Motor neuron (in vitro differentiated cells): ENCODE measurements around the gene CATSPER3. TPM values are rescaled to one million over a fixed set of nuclear protein-coding genes. Genes with fewer than 3 reads are reported as not detected.
"Not testable (repeated sequence)": the region's sequence is repeated elsewhere in the genome, so short reads cannot be mapped to it uniquely, and the experiment has no call there.

Experiments used
- ATAC-seq, 8 experiments: fragments of 200-7000 bp; cut with Tn5 transposase; replicated peaks in 6 of 8; 2 replicates each; pipeline ENCODE4 v1.8.0; 2021; ENCODE audit warnings: mild to moderate bottlenecking in 8 of 8, moderate library complexity in 8 of 8
- H3K27ac ChIP-seq, 2 donors: fragments of 250-450 bp; sonication (Bioruptor Pico); 2 replicates each; pipeline ENCODE4 v1.9.0; 2021; ENCODE audit warnings: antibody characterized with exemption in 2 of 2, mild to moderate bottlenecking in 2 of 2, moderate library complexity in 1 of 2
- H3K4me1 ChIP-seq, 2 donors: fragments of 250-450 bp; sonication (Bioruptor Pico); replicated peaks in 1 of 2; 2 replicates each; pipeline ENCODE4 v1.6.1; 2021; ENCODE audit warnings: antibody characterized with exemption in 2 of 2, mild to moderate bottlenecking in 2 of 2, moderate library complexity in 1 of 2
- H3K4me3 ChIP-seq, 5 donors: fragments of 250-450 bp; sonication (Bioruptor Pico); 2 replicates each; pipeline ENCODE4 v1.9.0; 2021; ENCODE audit warnings: antibody characterized with exemption in 5 of 5, mild to moderate bottlenecking in 5 of 5, moderate library complexity in 4 of 5
- WGBS, 10 experiments: fragments of 450-650 bp; shearing (Covaris generic); methylation state at CpG; one replicate each; pipeline ENCODE4 v1.0.0; 2022; 5-methylcytosine and 5-hydroxymethylcytosine counted together
- in situ Hi-C, 9 experiments: fragments of 400-800 bp; cut with MboI; loops; one replicate each; pipeline ENCODE4 v1.15.0; 2021; ENCODE audit warnings: low sequenced_read_pairs in 9 of 9, low pct_unique_long_range_greater_than_20kb in 2 of 9; ENCODE audit not compliant: unreplicated experiment in 9 of 9
- total RNA-seq, 8 experiments: library from RNA; unstranded; fragments of 300-600 nt; gene quantifications; 2 replicates each; pipeline versions ENCODE4 v1.2.3 to v1.2.4, GENCODE V29; 2022

Gene CATSPER3
- total RNA-seq, 8 experiments from 2014 or later: 0.21 to 0.67 (median 0.32) TPM; not detected in 1

DNA sequence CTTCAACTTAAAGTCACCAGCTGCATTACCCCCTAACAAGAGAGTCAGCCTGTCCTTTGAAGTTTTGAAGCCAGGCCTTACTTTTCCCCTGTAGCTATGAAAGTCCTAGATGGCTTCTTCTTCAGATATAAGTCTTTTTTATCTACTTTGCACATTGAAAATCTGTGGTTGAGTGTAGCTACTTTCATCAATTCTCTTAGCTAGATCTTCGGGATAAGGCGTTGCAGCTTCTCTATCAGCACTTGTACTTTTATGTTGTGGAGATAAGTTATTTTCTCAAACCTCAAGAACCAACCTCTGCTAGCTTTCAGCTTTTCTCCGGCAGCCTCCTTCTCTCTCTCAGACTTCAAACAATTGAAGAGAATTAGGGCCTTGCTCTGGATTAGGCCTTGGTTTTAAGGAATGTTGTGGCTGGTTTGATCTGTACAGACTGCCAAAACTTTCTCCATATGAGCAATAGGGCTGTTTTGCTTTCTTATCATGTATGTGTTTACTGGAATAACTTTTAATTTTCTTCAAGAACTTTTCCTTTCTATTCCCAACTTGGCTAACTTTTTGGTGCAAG is 21.6 kb downstream of the CATSPER3 start:
- in situ Hi-C loops: no loop called here
- H3K27ac ChIP-seq: no peak overlapping the region
- no peak overlapping the region for H3K4me3 ChIP-seq
- no peak for ATAC-seq
- no peaks in the 10 kb centered on the region for H3K4me1 ChIP-seq
- WGBS, 10 experiments: 41 to 100% (median 87%) methylated on average over 1 to 3 of the region's 3 CpGs

- in situ Hi-C loops, H3K27ac ChIP-seq, H3K4me1 ChIP-seq, ATAC-seq, H3K4me3 ChIP-seq: not testable (repeated sequence)
- WGBS, 10 experiments: 17 to 62% (median 41%) methylated on average over 1 to 4 of the region's 5 CpGs; no CpG with 5 or more reads in 3 of the 10 experiments
Observed at GRCh38 chr5:134990183-134990582, 22.5 kb downstream of the CATSPER3 start.

- WGBS, 10 experiments: 7 to 90% (median 82%) methylated on average over 1 to 5 of the region's 5 CpGs; no CpG with 5 or more reads in 2 of the 10 experiments
- no peak overlapping the region for H3K27ac ChIP-seq
- in situ Hi-C loops: no loop called here
- H3K4me1 ChIP-seq: no peaks in the 10 kb centered on the region
- ATAC-seq: no peak
- no peak overlapping the region for H3K4me3 ChIP-seq
Observed at GRCh38 chr5:134992148-134992547, 24.4 kb downstream of the CATSPER3 start.

DNA sequence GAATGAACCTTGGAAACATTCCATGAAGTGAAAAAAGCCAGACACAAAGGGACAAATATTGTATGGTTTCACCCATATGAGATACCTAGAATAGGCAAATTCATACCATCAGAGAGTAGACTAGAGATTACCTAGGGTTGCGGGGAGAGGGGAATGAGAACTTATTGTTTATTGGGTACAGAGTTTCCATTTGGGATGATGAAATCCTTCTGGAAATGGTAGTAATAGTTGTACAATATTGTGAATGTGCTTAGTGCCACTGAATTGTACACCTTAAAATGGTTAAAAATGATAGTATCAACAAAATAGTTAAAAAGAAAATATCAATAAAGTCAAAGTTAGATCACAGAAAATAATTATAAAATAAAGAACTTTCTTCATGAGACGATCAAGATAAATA is 25.5 kb downstream of the CATSPER3 start:
- 72 to 98% (median 91%) methylated on average over 1 to 2 of the region's 2 CpGs for WGBS, 10 experiments
- no peak overlapping the region for H3K27ac ChIP-seq
- ATAC-seq: no peak
- H3K4me3 ChIP-seq: no peak overlapping the region
- no peaks in the 10 kb centered on the region for H3K4me1 ChIP-seq
- in situ Hi-C loops: no loop called here

GRCh38 chr5:134994560-134995156 is 27.0 kb downstream of the CATSPER3 start:
- in situ Hi-C loops: no loop called here
- 60 to 95% (median 81%) methylated on average over 2 of the region's 2 CpGs; no CpG with 5 or more reads in 3 of the 10 experiments for WGBS, 10 experiments
- H3K4me3 ChIP-seq: no peak overlapping the region
- no peaks in the 10 kb centered on the region for H3K4me1 ChIP-seq
- no peak overlapping the region for H3K27ac ChIP-seq
- no peak for ATAC-seq

DNA sequence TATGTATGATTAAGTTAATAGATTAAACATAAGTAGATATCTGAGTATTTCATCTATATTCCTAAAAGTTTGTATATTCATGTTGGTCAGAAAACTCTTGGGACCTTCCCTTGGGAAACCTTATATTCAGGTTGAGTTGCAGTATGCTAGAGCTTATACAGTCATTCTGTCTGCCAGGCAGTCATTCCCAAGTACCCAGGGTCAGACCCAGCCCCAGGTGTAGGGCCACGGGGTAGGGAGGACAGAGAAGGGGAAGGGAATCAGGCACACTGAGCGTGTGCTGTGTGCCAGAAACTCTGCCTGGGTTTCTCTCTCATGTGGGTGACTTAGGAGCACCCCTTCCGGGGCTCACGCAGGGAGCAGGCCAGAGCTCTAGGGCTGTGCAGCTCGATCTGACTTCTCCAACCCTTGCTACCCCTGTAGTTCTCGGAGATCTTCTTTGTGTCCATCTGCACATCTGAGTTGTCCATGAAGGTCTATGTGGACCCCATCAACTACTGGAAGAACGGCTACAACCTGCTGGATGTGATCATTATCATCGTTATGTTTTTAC is 28.2 kb downstream of the CATSPER3 start:
- Histone ChIP-seq H3K4me1 (no peaks in the 10 kb centered on the region), H3K27ac (no peak overlapping the region), H3K4me3 (no peak overlapping the region)
- 33 to 100% (median 48%) methylated on average over 1 to 2 of the region's 8 CpGs; no CpG with 5 or more reads in 6 of the 10 experiments for WGBS, 10 experiments
- in situ Hi-C loops: no loop called here
- ATAC-seq: no peak

DNA sequence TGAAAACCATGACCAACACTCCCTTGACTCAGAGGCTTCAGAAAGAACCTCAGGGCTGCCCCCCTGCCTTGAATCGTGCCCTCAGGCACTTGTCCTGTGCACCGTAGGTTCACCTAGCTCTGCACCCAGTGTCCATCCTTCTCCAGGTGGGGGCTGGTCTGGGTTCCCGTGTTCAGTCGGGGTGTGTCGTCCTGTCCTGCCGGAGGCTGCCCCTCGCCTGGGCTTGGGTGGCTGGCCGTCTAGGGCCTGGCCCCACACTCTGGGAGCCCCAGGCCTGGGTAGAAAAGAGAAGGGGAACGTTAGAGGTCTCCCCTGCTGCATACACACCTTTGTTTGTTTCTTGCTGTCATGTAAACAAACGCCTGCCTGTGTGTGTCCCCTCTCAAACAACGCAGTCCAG is 29.3 kb downstream of the CATSPER3 start:
- Histone ChIP-seq H3K4me3 (no peak overlapping the region), H3K4me1 (no peaks in the 10 kb centered on the region), H3K27ac (no peak overlapping the region)
- 30 to 100% (median 60%) methylated on average over 1 to 10 of the region's 11 CpGs; no CpG with 5 or more reads in 5 of the 10 experiments for WGBS, 10 experiments
- in situ Hi-C loops: no loop called here
- no peak for ATAC-seq

DNA sequence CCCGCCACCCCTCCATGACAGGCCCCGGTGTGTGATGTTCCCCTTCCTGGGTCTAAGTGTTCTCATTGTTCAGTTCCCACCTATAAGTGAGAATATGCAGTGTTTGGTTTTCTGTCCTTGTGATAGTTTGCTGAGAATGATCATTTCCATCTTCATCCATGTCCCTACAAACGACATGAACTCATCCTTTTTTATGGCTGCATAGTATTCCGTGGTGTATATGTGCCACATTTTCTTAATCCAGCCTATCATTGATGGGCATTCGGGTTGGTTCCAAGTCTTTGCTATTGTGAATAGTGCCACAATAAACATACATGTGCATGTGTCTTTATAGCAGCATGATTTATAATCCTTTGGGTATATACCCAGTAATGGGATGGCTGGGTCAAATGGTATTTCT is 30.4 kb downstream of the CATSPER3 start:
- 60 to 100% methylated on average over 1 to 2 of the region's 5 CpGs; no CpG with 5 or more reads in 8 of the 10 experiments for WGBS, 10 experiments
- H3K4me1 ChIP-seq, H3K4me3 ChIP-seq, in situ Hi-C loops, H3K27ac ChIP-seq, ATAC-seq: not testable (repeated sequence)

GRCh38 chr5:135004376-135004775 is 36.7 kb downstream of the CATSPER3 start:
- in situ Hi-C loops: no loop called here
- ATAC-seq: no peak
- H3K27ac ChIP-seq: no peak overlapping the region
- no peaks in the 10 kb centered on the region for H3K4me1 ChIP-seq
- no peak overlapping the region for H3K4me3 ChIP-seq
- 20 to 60% (median 50%) methylated on average over 1 to 3 of the region's 3 CpGs; no CpG with 5 or more reads in 5 of the 10 experiments for WGBS, 10 experiments

DNA sequence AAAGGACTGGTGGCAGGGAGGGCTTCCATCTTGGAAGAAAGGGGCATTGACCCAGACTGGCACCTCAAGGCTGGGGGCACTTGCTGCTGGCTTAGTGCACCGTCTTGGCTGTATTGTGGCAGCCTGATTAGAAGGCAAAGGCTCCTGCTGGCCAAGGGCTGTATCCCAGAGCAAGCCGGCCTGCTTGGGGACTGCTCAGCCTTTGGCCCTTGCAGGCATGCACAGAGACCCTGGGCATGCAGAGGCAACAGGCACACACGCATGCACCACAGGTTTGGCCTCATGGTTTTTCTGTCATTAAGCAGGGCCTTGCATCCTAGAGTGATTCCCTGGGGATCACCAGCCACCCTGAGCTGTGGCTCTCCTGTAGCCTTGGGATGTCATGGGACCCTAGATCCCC is 37.4 kb downstream of the CATSPER3 start:
- 94% methylated on average over 2 of the region's 3 CpGs; no CpG with 5 or more reads in 9 of the 10 experiments for WGBS, 10 experiments
- no peak overlapping the region for H3K27ac ChIP-seq
- in situ Hi-C loops: no loop called here
- H3K4me3 ChIP-seq: no peak overlapping the region
- ATAC-seq: no peak
- H3K4me1 ChIP-seq: no peaks in the 10 kb centered on the region

GRCh38 chr5:135007305-135007704 is 39.6 kb downstream of the CATSPER3 start:
- H3K4me1 ChIP-seq: no peaks in the 10 kb centered on the region
- no peak for ATAC-seq
- WGBS, 10 experiments: 40 to 100% (median 80%) methylated on average over 1 to 3 of the region's 9 CpGs; no CpG with 5 or more reads in 7 of the 10 experiments
- in situ Hi-C loops: no loop called here
- H3K27ac ChIP-seq: no peak overlapping the region
- H3K4me3 ChIP-seq: no peak overlapping the region

- H3K4me1 ChIP-seq: no peaks in the 10 kb centered on the region
- in situ Hi-C loops: no loop called here
- WGBS, 10 experiments: 33 to 100% (median 76%) methylated on average over 1 to 5 of the region's 11 CpGs; no CpG with 5 or more reads in 3 of the 10 experiments
- no peak overlapping the region for H3K27ac ChIP-seq
- H3K4me3 ChIP-seq: no peak overlapping the region
- ATAC-seq: no peak
Observed at GRCh38 chr5:135007749-135008363, 40.1 kb downstream of the CATSPER3 start.

DNA sequence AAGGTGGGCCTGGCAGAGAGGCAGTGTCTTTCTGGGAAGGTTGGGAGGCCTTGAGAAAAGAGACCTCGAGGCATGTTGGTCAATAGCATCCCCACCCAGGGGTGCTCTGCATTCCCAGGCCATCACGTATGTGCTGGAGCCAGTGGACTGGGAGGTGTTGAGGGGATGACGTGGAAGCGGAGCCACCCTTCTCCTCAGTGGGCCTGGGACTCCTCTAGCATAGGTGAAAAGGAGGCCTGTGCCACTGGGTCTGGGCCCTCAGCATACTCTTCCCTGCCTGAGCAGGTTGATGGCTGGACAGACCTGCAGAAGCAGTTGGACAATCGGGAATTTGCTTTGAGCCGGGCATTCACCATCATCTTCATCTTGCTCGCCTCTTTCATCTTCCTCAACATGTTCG is 40.8 kb downstream of the CATSPER3 start:
- H3K4me1 ChIP-seq: no peaks in the 10 kb centered on the region
- H3K27ac ChIP-seq: no peak overlapping the region
- in situ Hi-C loops: no loop called here
- WGBS, 10 experiments: 20 to 100% (median 63%) methylated on average over 1 to 8 of the region's 8 CpGs; no CpG with 5 or more reads in 2 of the 10 experiments
- H3K4me3 ChIP-seq: no peak overlapping the region
- no peak for ATAC-seq
